ENCODE results near the gene USH1G. TPM values are rescaled to one million over a fixed set of nuclear protein-coding genes. Genes with fewer than 3 reads are reported as not detected.

USH1G gene
- total and polyA plus RNA-seq, 2 of the 13 experiments (the other 11 are each of a cell fraction or from before 2014, with no cell fraction given), result 0.04 TPM; not detected in 1

- TF ChIP-seq GMEB2 (CRISPR knock-in tag; IDR thresholded peaks at IDR 0.05; ENCODE audit: low read depth), result no peak
- 0 out of 2 replicates have a peak, but pooled peaks have one; percentile 19 for TF ChIP-seq DZIP1 (CRISPR knock-in tag; IDR thresholded peaks at IDR 0.05)
- peak; percentile 33; the same call in 1 of the 2 replicates for TF ChIP-seq YEATS4 (CRISPR knock-in tag; IDR thresholded peaks at IDR 0.05; ENCODE audit: borderline replicate concordance)
- no peak for TF ChIP-seq HOMEZ (CRISPR knock-in tag; IDR thresholded peaks at IDR 0.05; ENCODE audit: low read depth)
- TF ChIP-seq ZNF335 (CRISPR knock-in tag; IDR thresholded peaks at IDR 0.05), result 0 out of 2 replicates have a peak, but pooled peaks have one; percentile 73
- TF ChIP-seq ZNF547 (CRISPR knock-in tag; IDR thresholded peaks at IDR 0.05), result peak; percentile 70; the same call in 1 of the 2 replicates
- TF ChIP-seq CERS6 (CRISPR knock-in tag; IDR thresholded peaks at IDR 0.05), result no peak
- TF ChIP-seq, protein P1, sequence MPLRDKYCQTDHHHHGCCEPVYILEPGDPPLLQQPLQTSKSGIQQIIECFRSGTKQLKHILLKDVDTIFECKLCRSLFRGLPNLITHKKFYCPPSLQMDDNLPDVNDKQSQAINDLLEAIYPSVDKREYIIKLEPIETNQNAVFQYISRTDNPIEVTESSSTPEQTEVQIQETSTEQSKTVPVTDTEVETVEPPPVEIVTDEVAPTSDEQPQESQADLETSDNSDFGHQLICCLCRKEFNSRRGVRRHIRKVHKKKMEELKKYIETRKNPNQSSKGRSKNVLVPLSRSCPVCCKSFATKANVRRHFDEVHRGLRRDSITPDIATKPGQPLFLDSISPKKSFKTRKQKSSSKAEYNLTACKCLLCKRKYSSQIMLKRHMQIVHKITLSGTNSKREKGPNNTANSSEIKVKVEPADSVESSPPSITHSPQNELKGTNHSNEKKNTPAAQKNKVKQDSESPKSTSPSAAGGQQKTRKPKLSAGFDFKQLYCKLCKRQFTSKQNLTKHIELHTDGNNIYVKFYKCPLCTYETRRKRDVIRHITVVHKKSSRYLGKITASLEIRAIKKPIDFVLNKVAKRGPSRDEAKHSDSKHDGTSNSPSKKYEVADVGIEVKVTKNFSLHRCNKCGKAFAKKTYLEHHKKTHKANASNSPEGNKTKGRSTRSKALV (CRISPR knock-in tag; IDR thresholded peaks at IDR 0.05), result no peak; the same call in 1 of the 2 replicates
- TF ChIP-seq, protein P2, sequence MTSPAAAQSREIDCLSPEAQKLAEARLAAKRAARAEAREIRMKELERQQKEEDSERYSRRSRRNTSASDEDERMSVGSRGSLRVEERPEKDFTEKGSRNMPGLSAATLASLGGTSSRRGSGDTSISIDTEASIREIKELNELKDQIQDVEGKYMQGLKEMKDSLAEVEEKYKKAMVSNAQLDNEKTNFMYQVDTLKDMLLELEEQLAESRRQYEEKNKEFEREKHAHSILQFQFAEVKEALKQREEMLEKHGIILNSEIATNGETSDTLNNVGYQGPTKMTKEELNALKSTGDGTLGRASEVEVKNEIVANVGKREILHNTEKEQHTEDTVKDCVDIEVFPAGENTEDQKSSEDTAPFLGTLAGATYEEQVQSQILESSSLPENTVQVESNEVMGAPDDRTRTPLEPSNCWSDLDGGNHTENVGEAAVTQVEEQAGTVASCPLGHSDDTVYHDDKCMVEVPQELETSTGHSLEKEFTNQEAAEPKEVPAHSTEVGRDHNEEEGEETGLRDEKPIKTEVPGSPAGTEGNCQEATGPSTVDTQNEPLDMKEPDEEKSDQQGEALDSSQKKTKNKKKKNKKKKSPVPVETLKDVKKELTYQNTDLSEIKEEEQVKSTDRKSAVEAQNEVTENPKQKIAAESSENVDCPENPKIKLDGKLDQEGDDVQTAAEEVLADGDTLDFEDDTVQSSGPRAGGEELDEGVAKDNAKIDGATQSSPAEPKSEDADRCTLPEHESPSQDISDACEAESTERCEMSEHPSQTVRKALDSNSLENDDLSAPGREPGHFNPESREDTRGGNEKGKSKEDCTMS (CRISPR knock-in tag; conservative IDR thresholded peaks at IDR 0.05), result no peak
- no peak for TF ChIP-seq SP5 (CRISPR knock-in tag; IDR thresholded peaks at IDR 0.05; ENCODE audit: borderline replicate concordance, low read depth)
- peak; percentile 40; the same call in 1 of the 2 replicates for TF ChIP-seq MEF2D (CRISPR knock-in tag; IDR thresholded peaks at IDR 0.05)
- no peak for TF ChIP-seq USF2 (IDR thresholded peaks at IDR 0.05; ENCODE audit: low read depth, low read length)
- TF ChIP-seq USF2 (CRISPR knock-in tag; IDR thresholded peaks at IDR 0.05; ENCODE audit: borderline replicate concordance), result no peak
Observed at GRCh38 chr17:74971842-74972106, 48.7 kb upstream of the USH1G start (continued).

Measured in HepG2 (cell line).